HG03457 (cell line): Measurements from ENCODE around the gene XRCC2.
"Not testable (repeated sequence)": the region's sequence is repeated elsewhere in the genome, so short reads cannot be mapped to it uniquely, and the experiment has no call there.

Experiments
- ATAC-seq: cut with Tn5 transposase; IDR thresholded peaks from one replicate; pipeline ENCODE4 v1.9.1; 2021; ENCODE audit warnings: moderate number of reproducible peaks; ENCODE audit not compliant: unreplicated experiment

Gene XRCC2

GRCh38 chr7:152675759-152676636, at the start of gene XRCC2:
XRCC2 (minus strand) TSS chr7:152676141; CDS start chr7:152676079, 62 bp downstream.
- peak; percentile 81 for ATAC-seq

- ATAC-seq, result no peak
Measured at GRCh38 chr7:152723364-152723763, 47.4 kb upstream of the XRCC2 start.

DNA sequence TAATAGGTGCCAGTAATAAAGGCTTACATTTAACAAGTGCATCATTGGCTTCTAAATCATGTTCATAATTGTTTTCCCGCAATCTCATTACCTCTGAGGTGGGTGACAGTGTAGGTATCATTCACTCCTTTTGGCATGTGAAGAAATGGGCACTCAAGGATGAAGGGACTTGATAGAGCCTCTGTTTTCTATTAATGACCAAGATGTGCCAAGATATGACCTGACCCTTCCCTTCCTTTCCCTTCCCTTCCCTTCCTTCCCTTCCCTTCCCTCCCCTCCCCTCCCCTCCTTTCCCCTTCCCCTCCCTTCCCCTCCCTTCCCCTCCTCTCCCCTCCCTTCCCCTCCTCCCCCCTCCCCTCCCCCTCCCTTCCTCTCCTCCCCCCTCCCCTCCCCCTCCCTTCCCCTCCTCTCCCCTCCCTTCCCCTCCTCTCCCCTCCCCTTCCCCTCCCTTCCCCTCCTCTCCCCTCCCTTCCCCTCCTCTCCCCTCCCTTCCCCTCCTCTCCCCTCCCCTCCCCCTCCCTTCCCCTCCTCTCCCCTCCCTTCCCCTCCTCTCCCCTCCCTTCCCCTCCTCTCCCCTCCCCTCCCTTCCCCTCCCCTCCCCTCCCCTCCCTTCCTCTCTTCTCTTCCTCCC, 36.6 kb upstream of the XRCC2 start:
- ATAC-seq, result not testable (repeated sequence)

GRCh38 chr7:152711444-152711944, 35.6 kb upstream of the XRCC2 start:
- no peak for ATAC-seq

GRCh38 chr7:152710153-152710442, 34.2 kb upstream of the XRCC2 start:
- ATAC-seq, result no peak

DNA sequence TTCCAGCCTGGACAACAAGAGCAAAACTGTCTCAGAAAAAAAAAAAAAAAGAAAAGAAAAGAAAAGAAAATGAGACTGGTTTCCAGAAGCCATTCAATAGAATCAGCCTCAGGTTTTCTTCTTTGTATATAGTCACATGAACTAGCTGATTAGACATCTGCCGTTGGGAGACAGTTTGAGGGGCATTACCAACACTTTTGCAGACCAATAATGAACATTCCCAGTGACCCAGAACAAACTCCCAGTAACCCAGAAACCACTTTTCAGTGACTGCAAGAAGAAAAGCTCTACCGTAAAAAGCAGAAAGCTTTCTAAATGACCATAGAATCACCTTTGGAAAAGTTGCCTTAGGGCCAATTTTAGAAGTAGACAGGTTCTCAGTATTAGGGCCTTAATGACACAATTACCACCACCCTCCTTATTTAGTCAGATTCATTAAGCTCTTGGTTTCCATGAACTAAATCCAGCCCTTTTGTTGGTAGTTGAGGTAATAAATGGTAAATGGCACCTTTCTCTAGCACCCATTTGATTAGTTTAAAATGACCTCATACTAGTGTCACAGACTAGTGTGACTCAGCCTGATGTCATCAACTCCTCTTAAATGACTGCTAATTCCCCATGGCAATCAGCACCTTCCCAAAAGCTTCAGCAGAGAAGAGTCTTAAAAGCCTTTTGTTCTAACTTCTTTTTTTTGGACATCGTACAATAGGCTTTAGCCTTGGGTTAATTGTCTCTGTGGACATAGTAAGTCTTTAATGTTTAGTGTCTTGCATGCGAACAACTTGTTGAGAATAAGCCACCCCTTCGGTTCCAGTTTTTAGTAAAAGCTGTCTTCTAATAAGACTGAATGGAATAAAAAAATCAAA, 33.6 kb upstream of the XRCC2 start:
- no peak for ATAC-seq

- ATAC-seq, result no peak
Measured at GRCh38 chr7:152704796-152705384, 28.9 kb upstream of the XRCC2 start.

DNA sequence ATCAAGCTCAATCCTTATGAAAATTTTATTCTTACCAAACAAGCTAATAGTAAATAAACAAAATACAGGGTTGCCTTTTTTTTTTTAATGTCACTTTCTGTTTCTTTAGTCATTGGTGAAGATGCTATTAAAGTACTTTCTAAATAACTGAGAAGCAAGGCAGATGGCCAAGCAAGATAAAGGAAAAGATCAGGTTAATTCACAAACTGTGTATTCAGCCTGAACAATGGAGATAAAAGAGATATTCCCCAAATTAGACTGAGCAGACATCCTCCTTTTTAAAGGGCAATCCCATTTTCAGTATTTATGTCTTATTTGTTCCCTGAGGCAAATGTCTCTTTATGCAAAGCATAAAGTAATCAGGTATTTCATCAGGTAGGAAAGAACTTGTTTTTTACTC, 23.1 kb upstream of the XRCC2 start:
- ATAC-seq, result no peak

DNA sequence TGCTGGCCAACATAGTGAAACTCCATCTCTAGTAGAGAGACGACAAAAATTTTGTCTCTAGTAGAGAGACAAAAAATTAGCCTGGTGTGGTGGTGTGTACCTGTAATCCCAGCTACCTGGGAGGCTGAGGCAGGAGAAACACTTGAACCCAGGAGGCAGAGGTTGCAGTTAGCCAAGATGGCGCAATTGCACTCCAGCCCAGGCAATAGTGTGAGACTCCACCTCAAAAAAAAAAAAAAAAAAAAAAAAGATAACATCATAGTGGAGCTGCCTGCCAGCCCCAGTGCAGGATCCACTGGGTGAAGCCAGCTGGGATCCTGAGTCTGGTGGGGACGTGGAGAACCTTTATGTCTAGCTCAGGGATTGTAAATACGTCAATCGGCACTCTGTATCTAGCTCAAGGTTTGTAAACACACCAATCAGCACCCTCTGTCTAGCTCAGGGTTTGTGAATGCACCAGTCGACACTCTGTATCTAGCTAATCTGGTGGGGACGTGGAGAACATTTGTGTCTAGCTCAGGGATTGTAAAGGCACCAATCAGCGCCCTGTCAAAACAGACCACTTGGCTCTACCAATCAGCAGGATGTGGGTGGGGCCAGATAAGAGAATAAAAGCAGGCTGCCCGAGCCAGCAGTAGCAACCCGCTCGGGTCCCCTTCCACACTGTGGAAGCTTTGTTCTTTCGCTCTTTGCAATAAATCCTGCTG, 21.5 kb upstream of the XRCC2 start:
- ATAC-seq, result not testable (repeated sequence)

DNA sequence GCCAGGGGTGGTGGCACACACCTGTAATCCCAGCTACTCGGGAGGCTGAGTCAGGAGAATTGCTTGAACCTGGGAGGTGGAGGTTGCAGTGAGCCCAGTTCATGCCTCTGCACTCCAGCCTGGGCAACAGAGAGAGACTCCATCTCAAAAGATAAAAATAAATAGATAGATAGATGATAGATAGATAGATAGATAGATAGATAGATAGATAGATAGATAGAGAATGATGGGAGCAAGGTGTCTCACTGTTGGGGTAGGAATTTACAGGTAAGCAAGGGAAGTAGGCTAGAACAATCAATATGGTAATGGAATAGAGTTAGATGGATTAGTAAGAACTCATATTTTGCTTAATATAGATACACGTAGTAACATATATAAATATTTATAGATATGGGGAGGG, 16.3 kb upstream of the XRCC2 start:
- ATAC-seq, result not testable (repeated sequence)

DNA sequence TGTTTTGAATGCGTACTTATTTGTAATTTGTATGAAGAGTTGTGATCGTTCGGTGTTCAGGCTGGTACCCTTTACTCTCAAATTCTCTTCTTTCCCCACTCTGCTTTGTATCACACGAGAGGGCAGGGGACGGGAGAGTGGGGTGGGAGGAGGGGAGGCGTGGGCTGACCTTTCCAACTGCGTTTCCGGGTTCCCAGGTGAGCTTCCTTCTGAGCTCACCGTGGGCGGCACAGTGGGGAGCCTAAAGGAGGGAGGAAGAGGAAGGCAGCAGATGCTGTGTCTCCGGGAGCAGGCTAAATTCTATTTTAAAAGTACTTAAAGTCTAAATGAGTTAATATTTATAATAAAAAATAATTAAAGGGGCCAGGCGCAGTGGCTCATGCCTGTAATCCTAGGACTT, 7.4 kb upstream of the XRCC2 start:
- no peak for ATAC-seq

GRCh38 chr7:152677808-152678670, 2.1 kb upstream of the XRCC2 start:
- ATAC-seq, result no peak

DNA sequence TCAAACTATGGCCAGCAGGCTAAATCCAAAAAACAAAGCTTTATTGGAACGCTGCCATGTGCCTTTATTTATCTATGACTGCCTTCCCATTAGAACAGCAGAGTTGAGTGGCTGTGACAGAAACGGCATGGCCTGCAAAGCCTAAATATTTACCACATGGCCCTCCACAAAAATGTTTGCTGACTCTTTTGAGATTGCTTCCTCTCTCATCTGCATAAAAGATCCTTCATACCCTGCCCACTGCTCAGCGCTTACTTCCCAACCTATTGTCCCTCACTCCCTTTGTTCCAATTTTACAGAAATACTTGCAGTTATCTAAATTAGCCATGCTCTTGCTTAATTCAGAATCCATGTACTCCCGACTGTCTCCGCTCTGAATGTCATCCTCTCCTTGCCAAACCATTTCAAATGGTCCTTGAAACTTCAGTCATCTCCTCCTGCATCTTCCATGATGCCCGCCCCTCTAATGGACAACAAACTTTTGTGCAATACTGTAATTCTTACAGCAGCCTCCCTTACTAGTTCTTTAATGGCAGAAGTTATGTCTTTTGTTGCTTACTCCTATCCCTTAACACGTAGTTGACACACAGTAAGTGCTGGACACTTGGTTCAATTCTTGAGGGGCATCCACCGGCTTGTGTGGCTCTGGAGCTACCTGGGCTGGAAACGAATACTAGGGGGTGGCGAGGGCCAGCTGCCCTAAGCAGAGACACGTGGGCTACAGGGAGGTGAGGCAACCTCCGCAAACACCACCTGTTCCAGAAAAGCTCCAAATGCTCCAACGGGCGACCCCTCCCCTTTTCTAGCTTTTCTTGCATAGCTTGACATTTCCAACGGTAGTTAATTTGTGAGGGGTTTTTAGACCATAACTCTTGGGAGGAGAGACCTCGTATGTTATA, 832 bp downstream of the XRCC2 start:
- peak; percentile 30 for ATAC-seq

- ATAC-seq, result no peak
Measured at GRCh38 chr7:152673897-152674296, 2.0 kb downstream of the XRCC2 start.

DNA sequence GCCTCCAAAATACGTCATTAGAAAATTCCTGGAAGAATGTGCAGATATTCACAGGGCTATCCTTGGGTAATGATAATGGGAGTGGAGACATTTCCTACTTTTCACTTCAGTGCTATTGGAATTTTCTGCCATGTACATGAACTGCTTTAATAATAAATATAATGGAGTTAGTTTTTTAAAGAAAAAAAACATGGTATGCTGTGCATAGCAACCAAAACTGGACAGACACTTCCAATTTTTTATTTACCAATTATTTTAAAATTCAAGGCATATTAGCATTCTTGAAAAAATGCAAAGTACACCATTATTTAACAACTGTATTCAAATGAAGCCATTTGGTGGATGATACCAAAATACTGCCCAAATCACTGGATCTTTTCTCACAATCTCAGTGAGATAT, 3.3 kb downstream of the XRCC2 start:
- no peak for ATAC-seq

- ATAC-seq, result no peak
Measured at GRCh38 chr7:152669758-152670157, 6.2 kb downstream of the XRCC2 start.

GRCh38 chr7:152668975-152669374, 7.0 kb downstream of the XRCC2 start:
- ATAC-seq, result no peak

- no peak for ATAC-seq
Measured at GRCh38 chr7:152667958-152668357, 8.0 kb downstream of the XRCC2 start.
